Left cardiac atrium (tissue), 4 donors: ENCODE measurements around the gene KIF21B. TPM values are rescaled to one million over a fixed set of nuclear protein-coding genes. Genes with fewer than 3 reads are reported as not detected.

Source experiments
- ATAC-seq, 2 donors: fragments of 200-7000 bp; cut with Tn5 transposase; one replicate each; pipeline ENCODE4 v1.9.1; 2020; ENCODE audit warnings: mild to moderate bottlenecking in 2 of 2, moderate library complexity in 2 of 2
- DNase-seq: peaks from one replicate; pipeline ENCODE4 v3.0.0-alpha.2; 2020
- intact Hi-C, 2 donors: fragments of 100-400 bp; cut with DNase I; formaldehyde crosslinking; loops; one replicate each; pipeline versions ENCODE4 v1.14.1 to v1.15.1; 2022 to 2023
- total RNA-seq, 2 donors: library from RNA; stranded (reverse); fragmentation: NEBNext Ultra II Directional; extraction: Animal tissue kit (Norgen Biotek cat#: 25700); gene quantifications; one replicate each; pipeline ENCODE4 v1.2.1, GENCODE V29; 2021
- donor health status: DM: no; HTN: yes; CAD: no.
- donor health status: DM: no; HTN: yes; CAD: no; lungs with severe emphysema.
- donor health status: DM: yes; HTN: yes; CAD: no.
- donor health status: Dilated cardiomyopathy.

KIF21B gene
- total RNA-seq, 2 donors from 2014 or later: 0.94 to 1.0 TPM

DNA sequence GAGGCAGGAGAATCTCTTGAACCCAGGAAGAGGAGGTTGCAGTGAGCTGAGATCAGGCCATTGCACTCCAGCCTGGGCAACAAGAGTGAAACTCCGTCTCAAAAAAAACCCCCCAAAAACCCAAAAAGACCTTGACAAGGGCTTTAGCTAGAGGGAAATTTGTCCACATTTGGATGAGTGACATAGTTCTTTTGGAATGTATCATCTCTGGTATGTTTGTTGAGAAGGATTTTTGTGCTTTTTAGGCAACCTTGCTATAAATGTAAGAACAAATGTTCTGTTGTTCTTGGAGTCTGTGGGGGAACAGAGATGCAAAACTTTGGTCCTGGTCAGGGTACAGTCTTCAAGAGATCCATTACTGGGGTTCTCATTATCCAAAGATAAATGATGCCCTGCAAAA, 99.9 kb downstream of the KIF21B start:
- DNase-seq (no peak), ATAC-seq (no peak)
- intact Hi-C loops: no loop called here

DNA sequence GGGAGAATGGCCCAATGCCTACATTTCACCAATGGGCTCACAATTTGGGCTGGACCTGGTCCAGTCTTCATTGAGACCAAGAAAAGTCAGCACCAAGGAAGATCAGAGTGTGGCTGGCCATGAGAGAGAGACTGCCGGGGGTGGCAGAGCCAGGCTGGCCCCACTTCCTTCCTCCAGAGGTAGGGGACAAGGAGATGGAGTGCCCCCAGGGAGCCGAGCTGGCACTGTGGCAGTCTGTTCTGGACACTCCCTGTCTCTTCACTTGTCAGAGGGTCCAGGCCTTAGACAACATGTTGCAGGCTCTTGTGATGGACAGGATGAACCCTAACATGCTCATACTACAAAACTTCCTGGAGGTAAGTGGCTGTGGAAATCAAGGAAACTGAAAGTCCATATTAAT, 101.1 kb downstream of the KIF21B start:
- no peak for DNase-seq
- no peak for ATAC-seq
- intact Hi-C loops: no loop called here

DNA sequence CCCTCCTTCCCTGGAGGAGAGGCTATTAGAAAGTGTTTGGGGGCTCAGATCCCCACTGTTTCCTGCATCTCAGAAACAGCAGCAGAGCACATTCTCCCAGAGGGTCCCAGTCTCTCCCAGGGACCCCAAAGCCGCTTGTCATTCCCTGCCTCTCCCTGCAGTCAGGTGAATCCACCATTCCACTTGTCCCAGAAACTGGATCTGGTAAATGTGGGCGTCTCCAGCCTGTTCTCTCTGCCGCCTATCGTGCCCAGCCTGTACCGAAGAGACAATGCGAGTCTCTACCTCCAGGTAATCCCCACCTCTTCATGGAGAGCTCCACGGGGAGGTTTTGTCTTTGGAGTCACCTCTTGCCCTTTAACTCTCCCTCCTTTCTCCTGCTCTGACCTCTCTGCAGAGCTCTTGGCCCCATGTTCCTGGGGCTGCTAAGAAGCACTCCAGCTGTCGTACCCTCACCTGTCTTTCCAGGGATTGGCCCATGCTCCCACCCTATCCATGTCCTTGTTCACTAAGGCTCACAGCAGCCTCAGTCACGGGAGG, 101.9 kb downstream of the KIF21B start:
- DNase-seq (no peak), ATAC-seq (no peak)
- intact Hi-C loops: no loop called here

Other genes starting within 250 kb of the KIF21B start
- gene GPR25, start 150.7 kb downstream of the KIF21B start, total RNA-seq: not detected
- under 1 TPM in 1 of 2 donors, not detected in 1; 0.29 TPM for gene INAVA, start 128.8 kb downstream of the KIF21B start, total RNA-seq
- gene CACNA1S, start 88.7 kb upstream of the KIF21B start, total RNA-seq: not detected
- gene ASCL5, start 103.5 kb upstream of the KIF21B start, total RNA-seq: not detected
- 10 to 100 TPM; 34.9 to 35.7 TPM for gene TMEM9, start 130.8 kb upstream of the KIF21B start, total RNA-seq
- gene IGFN1, start 167.1 kb upstream of the KIF21B start, total RNA-seq: under 1 TPM in 1 of 2 donors, not detected in 1; 0.05 TPM